Tibial nerve (tissue), 4 donors: ENCODE data around the gene AP3D1. TPM values are rescaled to one million over a fixed set of nuclear protein-coding genes. Genes with fewer than 3 reads are reported as not detected.

Source experiments
- DNase-seq, 2 donors: peaks; one replicate each; pipeline ENCODE4 v3.0.0-alpha.2; 2019; ENCODE audit warnings: low spot score in 2 of 2
- H3K27ac ChIP-seq, 4 donors: fragments of 200-600 bp; sonication (generic) in 3 of 4; one replicate each; pipeline ENCODE4 v1.5.1; 2017 to 2019; ENCODE audit warnings: mild to moderate bottlenecking in 1 of 4
- H3K27me3 ChIP-seq, 2 donors: fragments of 200-600 bp; sonication (generic) in 1 of 2; one replicate each; pipeline versions ENCODE4 v1.5.1 to v1.6.0; 2017 to 2019
- H3K36me3 ChIP-seq, 3 donors: fragments of 200-600 bp; sonication (generic); one replicate each; pipeline ENCODE4 v1.5.1; 2018 to 2019
- H3K4me1 ChIP-seq, 4 donors: fragments of 200-600 bp; sonication (generic) in 3 of 4; one replicate each; pipeline ENCODE4 v1.5.1; 2017 to 2019
- H3K4me3 ChIP-seq, 4 donors: fragments of 200-600 bp; sonication (generic) in 3 of 4; one replicate each; pipeline ENCODE4 v1.5.1; 2017 to 2019; ENCODE audit warnings: mild to moderate bottlenecking in 1 of 4, moderate library complexity in 1 of 4
- H3K9me3 ChIP-seq, 4 donors: fragments of 200-600 bp; sonication (generic) in 3 of 4; one replicate each; pipeline ENCODE4 v1.5.1; 2017 to 2019
- EP300 ChIP-seq, 2 donors: sonication (generic); formaldehyde crosslinking; IDR thresholded peaks; one replicate each; pipeline ENCODE4 v1.6.1; 2017; ENCODE audit warnings: antibody characterized with exemption in 2 of 2, mild to moderate bottlenecking in 1 of 2
- POLR2A ChIP-seq, 2 donors: fragments of 450-650 bp; IDR thresholded peaks; one replicate each; pipeline ENCODE4 v1.6.1; 2017; ENCODE audit warnings: antibody characterized with exemption in 2 of 2, mild to moderate bottlenecking in 2 of 2, moderate library complexity in 2 of 2
- WGBS, 2 donors: methylation state at CpG; one replicate each; pipeline ENCODE4 v1.1.5; 2018; 5-methylcytosine and 5-hydroxymethylcytosine counted together
- total RNA-seq, 4 donors: library from RNA; depleted of rRNA; stranded (reverse); fragments of >200 nt; gene quantifications; one replicate each; pipeline ENCODE4 v1.1.0, GENCODE V29; 2016
- TF ChIP-seq, protein P1 (sequence below), 5 experiments: fragments of 200-600 bp in 3 of 5; fragments of 450-650 bp in 2 of 5; sonication (generic) in 3 of 5; IDR thresholded peaks; one replicate each; pipeline ENCODE4 v1.5.1; 2016 to 2019; ENCODE audit warnings: antibody characterized with exemption in 5 of 5, mild to moderate bottlenecking in 3 of 5, moderate library complexity in 2 of 5

AP3D1 gene
- total RNA-seq, 4 donors from 2014 or later: 75.2 to 127 (median 83.3) TPM

DNA sequence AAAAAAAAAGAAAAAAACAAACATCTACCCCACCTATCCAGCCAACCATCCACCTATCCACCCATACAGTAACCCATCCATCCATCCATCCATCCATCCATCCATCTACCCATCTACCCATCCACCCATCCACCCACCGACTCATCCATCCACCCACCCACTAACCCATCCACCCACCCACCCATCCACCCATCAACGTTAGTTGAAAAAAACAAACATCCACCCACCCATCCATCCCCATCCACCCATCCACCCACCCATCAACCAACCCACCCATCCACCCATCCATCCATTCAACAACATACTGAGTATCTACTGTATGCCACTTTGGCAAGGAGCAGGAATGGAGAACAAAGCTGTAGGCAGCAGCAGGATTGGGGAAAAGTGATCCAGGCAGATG lies 6.1 kb upstream of the AP3D1 start:
- 71 to 73% methylated on average over 2 of the region's 2 CpGs for WGBS, 2 donors
- no peak for DNase-seq
- Histone ChIP-seq H3K27ac (no peak overlapping the region), H3K36me3 (no peaks in the 10 kb centered on the region), H3K4me1 (peaks cover 0 to 5% (median 0%) of the 10 kb centered on the region in 4 donors), H3K27me3 (no peaks in the 10 kb centered on the region), H3K9me3 (no peaks in the 10 kb centered on the region), H3K4me3 (no peak overlapping the region)
- TF ChIP-seq EP300 (IDR thresholded peaks at IDR 0.05): no peak
- TF ChIP-seq, protein P1, sequence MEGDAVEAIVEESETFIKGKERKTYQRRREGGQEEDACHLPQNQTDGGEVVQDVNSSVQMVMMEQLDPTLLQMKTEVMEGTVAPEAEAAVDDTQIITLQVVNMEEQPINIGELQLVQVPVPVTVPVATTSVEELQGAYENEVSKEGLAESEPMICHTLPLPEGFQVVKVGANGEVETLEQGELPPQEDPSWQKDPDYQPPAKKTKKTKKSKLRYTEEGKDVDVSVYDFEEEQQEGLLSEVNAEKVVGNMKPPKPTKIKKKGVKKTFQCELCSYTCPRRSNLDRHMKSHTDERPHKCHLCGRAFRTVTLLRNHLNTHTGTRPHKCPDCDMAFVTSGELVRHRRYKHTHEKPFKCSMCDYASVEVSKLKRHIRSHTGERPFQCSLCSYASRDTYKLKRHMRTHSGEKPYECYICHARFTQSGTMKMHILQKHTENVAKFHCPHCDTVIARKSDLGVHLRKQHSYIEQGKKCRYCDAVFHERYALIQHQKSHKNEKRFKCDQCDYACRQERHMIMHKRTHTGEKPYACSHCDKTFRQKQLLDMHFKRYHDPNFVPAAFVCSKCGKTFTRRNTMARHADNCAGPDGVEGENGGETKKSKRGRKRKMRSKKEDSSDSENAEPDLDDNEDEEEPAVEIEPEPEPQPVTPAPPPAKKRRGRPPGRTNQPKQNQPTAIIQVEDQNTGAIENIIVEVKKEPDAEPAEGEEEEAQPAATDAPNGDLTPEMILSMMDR (IDR thresholded peaks at IDR 0.05): no peak
- no peak for TF ChIP-seq POLR2A (IDR thresholded peaks at IDR 0.05)

DNA sequence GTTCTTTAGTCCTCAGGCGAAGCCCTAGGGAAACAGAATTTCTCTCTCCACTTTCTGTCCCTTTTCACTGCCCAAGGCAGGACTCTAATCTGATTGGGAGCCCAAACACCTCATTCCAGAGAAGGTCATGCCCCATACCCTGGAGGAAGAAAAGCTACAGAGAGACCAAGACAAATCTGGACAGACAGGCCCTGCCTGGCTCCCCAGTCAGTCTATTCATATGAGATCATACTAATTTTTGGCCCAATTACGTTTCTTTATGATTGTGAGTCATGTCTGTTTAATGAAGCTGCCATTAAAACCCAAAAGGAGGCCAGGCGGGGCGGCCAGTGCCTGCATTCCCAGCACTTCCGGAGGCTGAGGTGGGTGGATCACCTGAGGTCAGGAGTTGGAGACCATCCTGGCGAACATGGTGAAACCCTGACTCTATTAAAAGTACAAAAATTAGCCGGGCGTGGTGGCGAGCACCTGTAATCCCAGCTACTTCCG lies 3.3 kb upstream of the AP3D1 start:
- no peaks in the 10 kb centered on the region for H3K9me3 ChIP-seq
- peaks cover 0 to 20% (median 14%) of the 10 kb centered on the region in 4 donors for H3K4me1 ChIP-seq
- no peak for DNase-seq
- no peak for TF ChIP-seq POLR2A (IDR thresholded peaks at IDR 0.05)
- TF ChIP-seq, protein P1 (IDR thresholded peaks at IDR 0.05): no peak
- TF ChIP-seq EP300 (IDR thresholded peaks at IDR 0.05): no peak
- H3K4me3 ChIP-seq: no peak overlapping the region
- no peaks in the 10 kb centered on the region for H3K36me3 ChIP-seq
- no peaks in the 10 kb centered on the region for H3K27me3 ChIP-seq
- 79 to 83% methylated on average over 10 of the region's 10 CpGs for WGBS, 2 donors
- H3K27ac ChIP-seq: no peak overlapping the region

DNA sequence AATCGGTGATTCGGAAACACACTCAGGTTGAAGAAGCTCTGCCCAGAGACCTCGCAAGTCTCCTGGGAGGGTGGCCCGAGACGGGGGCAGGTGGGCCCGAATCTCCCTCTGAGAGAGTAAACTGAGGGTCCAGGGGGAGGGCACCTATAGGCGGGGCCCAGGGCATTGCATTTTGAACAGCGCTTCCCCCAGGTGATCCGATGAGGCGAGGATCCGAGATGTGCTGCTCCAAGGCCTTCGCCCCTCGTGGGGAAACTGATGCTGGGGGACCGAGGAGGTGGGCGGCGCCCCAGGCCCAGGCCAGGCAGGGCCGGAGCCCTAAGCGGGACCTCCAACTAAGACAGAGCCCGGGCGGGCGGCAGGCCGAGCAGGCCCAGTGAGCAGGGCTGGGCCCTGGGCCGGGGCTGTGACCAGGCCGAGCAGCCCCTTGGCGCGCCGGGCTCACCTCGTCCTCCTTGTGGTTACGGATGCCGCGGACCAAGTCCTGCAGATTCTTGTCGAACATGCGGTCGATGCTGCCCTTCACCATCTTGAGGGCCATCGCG lies 500 bp downstream of the AP3D1 start:
- H3K4me1 ChIP-seq: peaks cover 0 to 45% (median 25%) of the 10 kb centered on the region in 4 donors
- no peak for DNase-seq
- WGBS, 2 donors: 0 to 1% methylated on average over 11 to 13 of the region's 36 CpGs

DNA sequence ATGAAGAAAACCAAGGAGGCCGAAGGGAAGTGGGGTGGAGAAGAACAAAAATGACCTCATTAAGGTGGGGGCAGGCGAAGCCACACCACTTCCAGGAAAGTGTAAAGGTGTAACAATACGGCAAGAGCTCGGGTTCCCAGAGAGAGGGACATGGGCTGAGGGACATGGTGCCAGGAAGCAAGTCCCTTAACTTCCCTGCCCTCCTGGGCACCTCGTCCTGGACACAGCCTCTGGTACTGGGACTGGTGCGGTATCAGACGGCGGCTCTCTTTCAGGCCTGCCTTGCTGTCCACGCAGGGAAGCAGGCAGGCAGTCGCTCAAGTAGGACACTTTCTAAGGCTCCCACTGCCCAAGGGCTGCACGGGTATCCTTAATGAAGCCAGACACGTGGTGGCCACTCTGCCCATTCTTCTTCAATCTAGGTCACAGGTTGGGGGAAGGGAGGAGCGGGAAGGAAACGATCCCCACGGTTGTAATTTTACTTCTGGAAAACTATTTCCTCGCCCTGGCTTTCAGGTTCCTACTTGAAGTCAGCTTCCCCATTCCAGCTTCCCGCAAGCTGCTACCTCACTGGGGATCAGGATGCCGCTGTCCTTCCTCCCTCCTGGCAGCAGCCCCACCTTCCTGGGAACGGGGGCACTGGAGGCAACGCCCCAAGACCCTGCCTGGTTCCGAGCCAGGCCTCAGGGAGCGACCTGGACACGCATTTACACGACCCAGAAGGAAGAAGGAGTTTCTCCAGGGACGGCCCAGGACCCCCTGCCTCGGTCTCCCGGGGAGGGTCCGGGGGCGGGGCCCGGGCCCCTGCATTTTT lies 1.2 kb downstream of the AP3D1 start:
- H3K36me3 ChIP-seq: peaks cover 0 to 7% (median 0%) of the 10 kb centered on the region in 3 donors
- TF ChIP-seq, protein P1 (IDR thresholded peaks at IDR 0.05): no peak
- no peak for TF ChIP-seq EP300 (IDR thresholded peaks at IDR 0.05)
- TF ChIP-seq POLR2A (IDR thresholded peaks at IDR 0.05): no peak
- H3K4me3 ChIP-seq: peak overlapping the region; percentile 78 to 99 (median 94)
- peak overlapping the region; percentile 69 to 90 (median 75) for H3K27ac ChIP-seq
- H3K9me3 ChIP-seq: no peaks in the 10 kb centered on the region
- no peaks in the 10 kb centered on the region for H3K27me3 ChIP-seq
- DNase-seq: no peak
- WGBS, 2 donors: 16 to 28% methylated on average over 20 to 30 of the region's 30 CpGs
- peaks cover 0 to 51% (median 29%) of the 10 kb centered on the region in 4 donors for H3K4me1 ChIP-seq

More for the DNA sequence above, 500 bp downstream of the AP3D1 start:
- no peaks in the 10 kb centered on the region for H3K9me3 ChIP-seq
- H3K36me3 ChIP-seq: peaks cover 0 to 4% (median 0%) of the 10 kb centered on the region in 3 donors
- H3K27me3 ChIP-seq: no peaks in the 10 kb centered on the region
- TF ChIP-seq POLR2A (IDR thresholded peaks at IDR 0.05) (no peak), EP300 (IDR thresholded peaks at IDR 0.05) (no peak)
- TF ChIP-seq, protein P1 (IDR thresholded peaks at IDR 0.05): no peak
- H3K27ac ChIP-seq: peak overlapping the region; percentile 69 to 90 (median 75)
- peak overlapping the region; percentile 78 to 99 (median 94) for H3K4me3 ChIP-seq
